GM19025 (cell line): ENCODE results near the gene TPX2.
"Not testable (repeated sequence)": the region's sequence is repeated elsewhere in the genome, so short reads cannot be mapped to it uniquely, and the experiment has no call there.

Experiments
- ATAC-seq: cut with Tn5 transposase; IDR thresholded peaks from one replicate; pipeline ENCODE4 v1.9.1; 2021; ENCODE audit warnings: mild to moderate bottlenecking, low read depth, moderate library complexity; ENCODE audit not compliant: unreplicated experiment

Gene TPX2

GRCh38 chr20:31828016-31828415 lies 88.9 kb downstream of the TPX2 start:
- not testable (repeated sequence) for ATAC-seq

DNA sequence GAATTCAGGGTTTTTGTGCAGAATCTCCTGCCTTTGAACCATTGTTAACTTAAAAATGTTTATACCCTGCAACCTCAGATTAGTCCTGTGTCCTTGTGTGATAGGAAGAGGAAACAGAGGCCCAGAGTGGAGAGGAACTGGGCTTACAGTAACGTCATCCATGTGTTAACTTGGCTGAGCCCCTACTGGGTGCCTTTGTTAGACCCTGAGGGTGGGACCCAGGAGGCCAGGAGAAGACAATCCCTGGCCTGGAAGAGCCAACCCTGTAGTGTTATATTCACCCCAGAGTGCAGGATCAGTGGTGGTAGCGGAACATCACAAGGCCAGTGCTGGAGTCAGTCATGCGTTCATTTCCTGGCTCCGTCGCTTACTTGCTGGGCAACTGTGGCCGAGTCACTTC lies 90.6 kb downstream of the TPX2 start:
- ATAC-seq: no peak

DNA sequence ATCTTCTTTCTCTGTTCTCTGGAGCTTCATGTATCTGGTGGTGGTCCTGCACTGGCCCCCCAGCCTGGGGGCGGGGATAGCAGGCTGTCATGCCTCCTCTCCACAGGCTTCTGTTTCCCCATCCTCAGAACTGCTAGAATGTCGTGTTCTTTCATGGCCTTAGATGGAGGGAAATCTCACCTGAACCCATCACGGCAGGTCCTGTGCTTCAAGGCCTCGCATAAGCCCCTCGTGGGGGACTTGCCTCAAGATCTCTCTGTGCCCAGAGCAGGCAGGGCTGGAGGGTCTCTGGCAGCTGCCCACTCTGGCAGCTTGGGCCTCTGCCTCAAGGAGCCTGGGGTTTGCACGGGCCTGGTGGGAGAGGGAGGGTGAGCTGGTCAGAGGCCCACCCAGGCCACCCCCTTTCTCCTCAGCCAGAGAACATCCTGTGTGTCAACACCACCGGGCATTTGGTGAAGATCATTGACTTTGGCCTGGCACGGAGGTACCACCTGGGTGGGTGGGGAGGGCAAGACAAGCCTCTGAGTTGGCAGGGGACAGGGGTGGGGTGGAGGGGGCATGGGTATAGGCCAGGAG lies 91.4 kb downstream of the TPX2 start:
- no peak for ATAC-seq

DNA sequence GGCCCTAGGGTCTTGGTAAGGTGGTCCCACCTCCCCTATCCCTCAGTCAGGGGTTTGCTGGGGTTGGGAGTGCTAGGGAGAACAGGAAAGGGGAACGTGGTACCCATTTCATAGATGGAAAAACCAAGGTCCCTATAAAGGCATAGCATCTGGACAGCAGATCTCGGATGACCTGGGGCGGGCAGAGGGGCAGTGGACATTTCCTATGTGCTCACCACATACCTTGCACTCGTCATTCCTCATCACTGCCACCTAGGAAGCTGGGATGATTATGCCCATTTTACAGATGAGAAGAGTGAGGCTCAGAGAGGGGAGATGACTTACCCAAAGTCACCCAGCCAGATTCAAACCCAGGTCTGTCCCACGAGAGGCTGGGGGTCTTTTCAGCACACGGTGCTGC lies 92.1 kb downstream of the TPX2 start:
- ATAC-seq: no peak

- ATAC-seq: no peak
Observed at GRCh38 chr20:31831771-31832306, 92.7 kb downstream of the TPX2 start.

DNA sequence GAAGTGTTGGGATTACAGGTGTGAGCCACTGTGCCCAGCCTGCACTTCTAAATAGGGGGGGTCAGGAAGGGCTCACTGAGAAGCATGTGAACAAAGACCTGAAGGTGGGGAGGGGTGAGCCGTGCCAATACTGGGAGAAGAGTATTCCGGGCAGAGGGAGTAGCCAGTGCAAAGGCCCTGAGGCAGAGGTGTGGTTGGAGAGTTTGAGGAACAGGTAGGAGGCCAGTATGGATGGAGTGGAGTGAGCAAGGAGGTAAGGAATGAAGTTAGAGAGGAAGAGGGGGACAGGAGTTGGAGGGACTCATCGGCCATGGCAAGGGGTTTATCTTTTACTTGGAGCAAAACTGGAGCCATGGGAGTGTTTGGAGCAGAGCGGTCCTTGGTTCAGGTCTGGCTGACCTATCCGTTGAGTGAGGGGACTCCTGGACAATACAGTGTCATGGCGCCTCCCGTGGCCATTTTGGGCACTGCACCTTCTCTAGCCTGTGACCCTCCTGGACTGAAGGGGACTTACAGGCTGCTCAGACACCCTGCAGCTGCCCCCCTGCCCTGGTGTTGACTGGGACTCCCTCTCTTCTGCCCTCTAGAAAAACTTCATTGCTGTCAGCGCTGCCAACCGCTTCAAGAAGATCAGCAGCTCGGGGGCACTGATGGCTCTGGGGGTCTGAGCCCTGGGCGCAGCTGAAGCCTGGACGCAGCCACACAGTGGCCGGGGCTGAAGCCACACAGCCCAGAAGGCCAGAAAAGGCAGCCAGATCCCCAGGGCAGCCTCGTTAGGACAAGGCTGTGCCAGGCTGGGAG lies 94.2 kb downstream of the TPX2 start:
- ATAC-seq: no peak

DNA sequence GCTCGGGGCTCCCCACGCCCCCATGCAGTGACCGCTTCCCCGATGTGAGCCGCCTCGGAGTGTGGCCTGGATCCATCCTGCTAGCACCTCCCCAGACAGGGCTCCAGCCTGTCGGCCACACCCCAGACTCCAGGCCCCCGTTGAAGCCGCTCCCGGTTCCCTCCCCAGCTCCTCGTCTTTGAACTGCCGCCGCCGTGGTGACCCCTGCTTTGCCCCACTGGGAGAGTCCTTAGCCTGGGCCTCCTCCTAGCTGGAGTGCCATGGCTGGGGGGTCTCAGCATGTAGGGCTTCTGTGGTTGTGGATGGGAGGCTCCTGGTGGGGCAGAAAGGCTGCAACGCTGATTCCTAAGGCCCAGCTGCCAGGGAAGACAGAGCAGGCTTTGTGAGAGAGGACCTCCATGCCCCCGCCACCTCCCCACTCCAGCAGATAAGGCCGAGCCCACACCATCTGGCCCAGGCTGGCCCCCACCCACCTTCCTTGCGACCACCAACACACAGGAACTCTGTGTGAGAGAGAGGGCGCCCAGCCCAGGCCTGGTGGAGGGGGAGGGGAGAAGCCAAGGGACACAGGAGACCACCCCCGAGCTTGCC lies 94.9 kb downstream of the TPX2 start:
- no peak for ATAC-seq

DNA sequence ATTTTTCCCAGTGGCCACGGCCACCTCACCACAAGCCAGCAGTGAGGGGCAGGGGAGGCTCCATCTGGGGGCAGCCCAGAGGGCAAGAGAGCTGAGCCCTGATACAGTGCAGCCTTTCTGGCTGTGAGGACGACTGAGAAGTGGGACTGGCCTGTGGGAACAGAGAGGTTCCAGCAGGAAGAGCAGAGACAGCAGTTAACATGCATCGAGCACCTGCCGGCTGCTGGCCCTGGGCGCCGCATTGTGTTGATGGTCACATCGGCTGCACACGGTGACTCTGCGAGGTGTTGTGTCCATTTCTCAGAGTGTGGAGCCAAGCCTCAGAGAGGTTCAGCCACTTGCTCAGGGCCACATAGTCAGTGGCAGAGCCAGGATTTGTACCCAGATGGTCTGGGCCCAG lies 96.5 kb downstream of the TPX2 start:
- no peak for ATAC-seq

- peak; percentile 81 for ATAC-seq
Observed at GRCh38 chr20:31835977-31836852, 97.1 kb downstream of the TPX2 start.

DNA sequence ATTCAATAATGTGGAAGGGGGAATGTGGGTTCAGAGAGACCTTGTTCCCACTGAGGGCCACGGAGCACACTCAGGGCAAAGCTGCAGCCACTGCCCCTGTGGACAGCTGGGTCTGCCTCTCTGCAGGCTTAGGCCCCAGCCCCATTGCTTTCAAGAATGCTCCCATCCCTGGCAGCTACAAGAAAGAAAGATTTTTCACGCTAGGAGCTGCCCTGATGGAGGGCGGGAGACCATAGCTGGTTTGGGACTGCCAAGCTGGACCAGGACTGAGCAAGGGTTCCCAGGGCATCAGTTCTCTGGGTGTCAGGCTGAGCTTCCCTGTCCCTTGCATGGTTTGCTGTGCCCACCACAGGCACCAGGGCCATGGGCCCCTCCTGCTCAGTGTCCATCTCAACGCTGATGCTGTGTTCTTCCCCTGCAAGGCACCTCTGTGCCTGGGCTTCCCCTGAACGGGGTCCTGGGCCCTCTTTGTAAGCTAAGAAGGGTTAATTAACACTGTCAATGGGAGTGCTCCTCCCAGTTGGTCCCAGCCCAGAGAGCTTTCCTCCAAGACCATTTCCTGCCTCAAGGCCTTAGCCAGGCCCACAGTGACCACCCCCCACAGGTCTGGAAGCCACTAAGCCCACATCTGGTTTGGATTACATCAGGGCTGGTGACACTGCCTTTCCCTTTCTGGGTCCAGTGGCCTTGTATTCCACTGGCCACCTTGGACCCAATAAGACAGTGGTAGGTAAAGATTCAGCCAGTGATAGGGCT lies 97.9 kb downstream of the TPX2 start:
- no peak for ATAC-seq

GRCh38 chr20:31837896-31838397 lies 98.9 kb downstream of the TPX2 start:
- ATAC-seq: no peak

DNA sequence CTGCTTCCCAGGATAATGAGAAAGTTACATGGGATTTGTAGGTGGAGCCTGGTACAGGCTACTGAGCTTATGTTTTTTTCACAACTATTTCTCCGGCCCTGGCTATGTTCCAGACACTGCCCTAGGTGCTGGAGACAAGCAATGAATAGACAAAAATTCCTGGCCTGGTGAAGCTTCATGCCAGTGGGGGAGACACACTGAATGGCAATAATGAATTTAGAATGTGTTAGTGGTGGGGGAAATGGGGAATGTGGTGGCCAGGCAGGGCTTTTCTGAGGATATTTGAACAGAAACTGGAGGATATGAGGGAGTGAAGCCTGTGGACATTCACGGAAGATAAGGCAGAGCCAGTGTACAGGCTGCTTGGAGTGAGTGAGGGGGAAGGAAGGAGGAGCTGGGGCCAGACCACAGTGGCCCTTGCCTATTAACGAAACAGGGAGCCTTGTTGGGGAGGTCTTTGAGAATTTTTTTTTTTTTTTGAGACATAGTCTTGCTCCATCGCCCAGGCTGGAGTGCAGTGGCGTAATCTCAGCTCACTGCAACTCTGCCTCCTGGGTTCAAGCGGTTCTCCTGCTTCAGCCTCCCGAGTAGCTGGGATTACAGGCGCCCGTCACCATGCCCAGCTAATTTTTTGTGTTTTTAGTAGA lies 99.7 kb downstream of the TPX2 start:
- no peak for ATAC-seq

DNA sequence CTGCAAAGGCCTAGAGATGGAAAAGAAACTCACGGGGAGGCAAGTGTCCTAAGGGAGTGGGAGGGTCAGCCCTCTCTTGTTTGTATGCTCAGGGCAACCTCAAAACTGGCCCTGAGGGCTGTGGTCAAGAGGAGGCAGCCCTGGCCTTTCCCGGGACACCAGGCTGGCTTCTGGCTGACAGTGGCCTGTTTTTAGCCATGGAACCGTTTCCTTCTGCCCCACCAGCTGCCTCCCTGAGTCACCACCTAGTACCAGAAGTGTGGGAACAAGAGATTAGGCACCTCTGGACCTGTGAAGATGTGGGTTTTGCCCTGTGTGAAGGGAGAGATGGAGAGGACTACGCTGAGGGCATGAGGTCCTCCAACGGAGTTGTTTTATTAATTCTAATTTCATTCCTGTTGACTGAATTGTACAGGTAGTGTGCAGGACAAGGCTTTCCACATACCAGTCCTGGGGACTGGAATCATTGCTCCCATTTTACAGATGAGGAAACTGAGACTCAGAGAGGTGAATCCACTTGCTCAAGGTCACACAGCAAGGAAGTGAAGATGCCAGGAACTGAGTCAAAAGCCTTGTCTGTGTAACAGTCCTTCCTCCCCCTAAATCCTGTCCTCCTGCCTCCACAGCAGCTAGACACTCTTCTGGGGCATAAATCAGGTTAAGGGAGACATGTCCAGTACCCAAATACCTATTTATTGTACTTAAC lies 100.8 kb downstream of the TPX2 start:
- ATAC-seq: no peak

- ATAC-seq: no peak
Observed at GRCh38 chr20:31840906-31841816, 102.1 kb downstream of the TPX2 start.

DNA sequence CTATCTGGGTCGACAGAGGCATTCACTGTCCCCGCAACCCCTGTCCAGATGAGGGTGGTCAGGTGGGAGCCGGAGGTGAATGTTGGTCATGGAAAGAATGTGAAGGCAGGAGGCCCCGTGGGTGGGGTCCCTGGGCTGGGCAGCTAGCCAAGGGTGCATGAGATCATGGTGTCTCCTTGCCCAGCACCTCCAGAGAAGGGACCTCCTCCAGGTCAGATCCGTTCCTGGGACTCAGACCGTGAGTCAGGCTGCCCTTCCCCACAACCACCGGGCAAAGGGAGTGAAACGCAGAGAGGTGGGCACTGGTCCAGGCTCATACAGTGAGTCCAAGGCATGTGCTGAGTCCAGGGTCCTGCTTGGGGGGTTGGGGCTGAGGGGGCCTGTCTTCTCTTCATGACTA lies 102.8 kb downstream of the TPX2 start:
- no peak for ATAC-seq

- ATAC-seq: no peak
Observed at GRCh38 chr20:31842471-31843157, 103.5 kb downstream of the TPX2 start.

GRCh38 chr20:31843288-31843687 lies 104.2 kb downstream of the TPX2 start:
- no peak for ATAC-seq
